HEK293T (cell line): Measurements from ENCODE around the gene HOXC4.

Experiments used
- ARNT ChIP-seq: fragments of 450-650 bp; IDR thresholded peaks from 2 replicates; pipeline ENCODE4 v1.6.1; 2017; ENCODE audit warnings: mild to moderate bottlenecking
- FOXK2 ChIP-seq: fragments of 450-650 bp; IDR thresholded peaks from 2 replicates; pipeline ENCODE4 v1.6.1; 2016; ENCODE audit warnings: mild to moderate bottlenecking
- FOXM1 ChIP-seq: fragments of 450-650 bp; IDR thresholded peaks from 2 replicates; pipeline ENCODE4 v1.6.1; 2017; ENCODE audit warnings: mild to moderate bottlenecking, borderline replicate concordance
- HDGF ChIP-seq: fragments of 450-650 bp; IDR thresholded peaks from 2 replicates; pipeline ENCODE4 v1.6.1; 2017; ENCODE audit warnings: antibody characterized with exemption, borderline replicate concordance
- NFRKB ChIP-seq: fragments of 450-650 bp; IDR thresholded peaks from 2 replicates; pipeline ENCODE4 v1.6.1; 2016; ENCODE audit warnings: mild to moderate bottlenecking, moderate library complexity
- SUZ12 ChIP-seq: fragments of 450-650 bp; IDR thresholded peaks from 2 replicates; pipeline ENCODE4 v1.6.1; 2016; ENCODE audit warnings: mild to moderate bottlenecking
- TARDBP ChIP-seq: fragments of 450-650 bp; IDR thresholded peaks from 2 replicates; pipeline ENCODE4 v1.6.1; 2016
- TF ChIP-seq, protein P1 (sequence below): fragments of 450-650 bp; IDR thresholded peaks from 2 replicates; pipeline ENCODE4 v1.6.1; 2016

DNA sequence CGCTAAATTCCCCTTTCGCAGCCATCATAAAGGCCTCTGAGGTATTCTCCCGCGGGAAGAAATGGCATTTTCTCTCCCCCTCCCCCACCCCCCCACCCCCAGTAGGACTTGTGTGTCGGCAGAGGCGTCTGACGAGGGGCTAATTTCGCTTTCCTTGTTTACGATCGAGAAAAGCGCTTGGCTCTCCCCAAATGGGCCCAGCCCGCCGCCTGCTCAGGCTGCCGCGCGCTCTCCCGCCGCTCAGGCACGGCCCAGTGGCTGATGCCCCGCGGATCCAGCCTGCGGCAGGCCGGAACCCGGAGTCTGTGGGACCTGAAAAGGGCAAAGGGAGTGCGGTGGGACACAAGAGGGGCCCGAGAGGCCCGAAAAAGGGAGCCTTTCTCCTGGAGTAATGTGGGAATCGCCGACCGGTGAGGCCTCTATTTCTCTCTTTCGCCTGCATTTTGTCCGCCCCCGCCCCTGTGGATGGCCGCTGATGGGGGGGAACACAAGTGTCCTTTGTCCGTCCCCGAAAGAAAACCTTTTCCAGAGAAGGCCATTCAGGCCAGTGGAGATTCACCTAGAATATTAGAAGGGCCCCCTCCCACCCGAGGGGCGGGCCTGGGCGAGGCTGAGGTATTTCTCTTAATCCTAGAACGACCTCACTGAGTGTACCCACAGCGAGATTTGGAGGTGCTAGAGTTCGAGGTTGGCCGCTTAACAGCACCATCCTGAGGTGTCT, 34.4 kb upstream of the HOXC4 start:
- no peak for TF ChIP-seq ARNT
- no peak for TF ChIP-seq SUZ12
- TF ChIP-seq FOXK2: no peak
- TF ChIP-seq NFRKB: no peak
- no peak for TF ChIP-seq TARDBP
- TF ChIP-seq, protein P1, sequence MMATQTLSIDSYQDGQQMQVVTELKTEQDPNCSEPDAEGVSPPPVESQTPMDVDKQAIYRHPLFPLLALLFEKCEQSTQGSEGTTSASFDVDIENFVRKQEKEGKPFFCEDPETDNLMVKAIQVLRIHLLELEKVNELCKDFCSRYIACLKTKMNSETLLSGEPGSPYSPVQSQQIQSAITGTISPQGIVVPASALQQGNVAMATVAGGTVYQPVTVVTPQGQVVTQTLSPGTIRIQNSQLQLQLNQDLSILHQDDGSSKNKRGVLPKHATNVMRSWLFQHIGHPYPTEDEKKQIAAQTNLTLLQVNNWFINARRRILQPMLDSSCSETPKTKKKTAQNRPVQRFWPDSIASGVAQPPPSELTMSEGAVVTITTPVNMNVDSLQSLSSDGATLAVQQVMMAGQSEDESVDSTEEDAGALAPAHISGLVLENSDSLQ: no peak
- TF ChIP-seq FOXM1: no peak
- no peak for TF ChIP-seq HDGF
